A549 (cell line): ENCODE measurements around the gene SNRPN. TPM values are rescaled to one million over a fixed set of nuclear protein-coding genes. Genes with fewer than 3 reads are reported as not detected.

Source experiments
- ATAC-seq, 2 experiments: fragments of 200-7000 bp in 1 of 2; fragments of >200 bp in 1 of 2; cut with Nextera tagmentation in 1 of 2; cut with Tn5 transposase in 1 of 2; 3 replicates each; pipeline versions ENCODE4 v1.8.0 to v1.9.1; 2018 to 2020; ENCODE audit warnings: mild to moderate bottlenecking in 1 of 2, moderate library complexity in 1 of 2
- CTCF ChIA-PET: fragments of 300-600 bp; sonication (Branson Sonifier 250); formaldehyde crosslinking; extraction: SDS; loops from one replicate; lab custom pipeline; 2021; ENCODE audit warnings: antibody characterized with exemption, inconsistent platforms; lab: Yijun Ruan, JAX
- POLR2A ChIA-PET: fragments of 350-600 bp; formaldehyde crosslinking; extraction: SDS; loops from one replicate; lab custom pipeline; 2021; ENCODE audit warnings: antibody characterized with exemption, inconsistent platforms; lab: Yijun Ruan, JAX
- DNase-seq, 2 experiments: peaks; one replicate each; pipeline versions ENCODE4 v3.0.0 to v3.0.0-alpha.2; 2011 to 2016; ENCODE audit warnings: low read depth in 1 of 2, low spot score in 1 of 2
- FAIRE-seq: peaks from 2 replicates; lab custom pipeline; 2011; peaks lifted over from hg19 to GRCh38; lab: Jason Lieb, UNC
- H3K27ac ChIP-seq, 2 experiments: fragments of >200 bp; sonication (Bioruptor Twin); formaldehyde crosslinking; 3 replicates each; pipeline ENCODE4 v1.5.1; 2016 to 2017
- H3K4me1 ChIP-seq: fragments of >200 bp; sonication (Bioruptor Twin); formaldehyde crosslinking; 3 replicates; pipeline ENCODE4 v1.6.1; 2016
- H3K4me2 ChIP-seq: fragments of >200 bp; sonication (Bioruptor Twin); formaldehyde crosslinking; 3 replicates; pipeline ENCODE4 v1.6.1; 2016
- H3K4me3 ChIP-seq: fragments of >200 bp; sonication (Bioruptor Twin); formaldehyde crosslinking; 3 replicates; pipeline ENCODE4 v1.5.1; 2016
- H3K9me3 ChIP-seq: fragments of >200 bp; sonication (Bioruptor Twin); formaldehyde crosslinking; 3 replicates; pipeline ENCODE4 v1.6.1; 2016
- ATOH8 ChIP-seq: fragments of 250-450 bp; sonication (Bioruptor Pico); IDR thresholded peaks from 2 replicates; pipeline ENCODE4 v1.5.0; 2020; ENCODE audit warnings: low read depth, mild to moderate bottlenecking, moderate library complexity
- BCL3 ChIP-seq: fragments of >200 bp; sonication (Bioruptor Twin); formaldehyde crosslinking; IDR thresholded peaks from 3 replicates; pipeline ENCODE4 v1.6.1; 2016
- CBX8 ChIP-seq: fragments of 200-600 bp; sonication (generic); IDR thresholded peaks from 2 replicates; pipeline ENCODE4 v1.6.1; 2016
- CHD2 ChIP-seq: fragments of 150-350 bp; IDR thresholded peaks from 2 replicates; pipeline ENCODE4 v1.6.1; 2014; ENCODE audit warnings: low read length; ENCODE audit not compliant: partially characterized antibody
- CHD4 ChIP-seq: fragments of 200-600 bp; sonication (generic); IDR thresholded peaks from 2 replicates; pipeline ENCODE4 v1.6.1; 2016; ENCODE audit warnings: antibody characterized with exemption, mild to moderate bottlenecking, borderline replicate concordance
- CTCF ChIP-seq: fragments of >200 bp; sonication (Bioruptor Twin); formaldehyde crosslinking; IDR thresholded peaks from 3 replicates; pipeline ENCODE4 v1.5.1; 2016
- EHMT2 ChIP-seq: fragments of 200-600 bp; sonication (generic); IDR thresholded peaks from 2 replicates; pipeline ENCODE4 v1.6.1; 2016; ENCODE audit warnings: antibody characterized with exemption, low read depth, mild to moderate bottlenecking, moderate library complexity
- ESRRA ChIP-seq: fragments of 150-350 bp; IDR thresholded peaks from 2 replicates; pipeline ENCODE4 v1.6.1; 2014; ENCODE audit warnings: mild to moderate bottlenecking, low read length, borderline replicate concordance
- HDAC2 ChIP-seq: fragments of 200-600 bp; sonication (generic); IDR thresholded peaks from 2 replicates; pipeline ENCODE4 v1.6.1; 2016
- HOXB13 ChIP-seq: fragments of 250-450 bp; sonication (Bioruptor Pico); IDR thresholded peaks from 2 replicates; pipeline ENCODE4 v1.5.0; 2020; ENCODE audit warnings: low read depth, mild to moderate bottlenecking, moderate library complexity
- MAZ ChIP-seq: fragments of 150-350 bp; IDR thresholded peaks from 2 replicates; pipeline ENCODE4 v1.6.1; 2014; ENCODE audit warnings: antibody characterized with exemption, low read depth, low read length, borderline replicate concordance
- NFE2L2 ChIP-seq: fragments of 150-350 bp; conservative IDR thresholded peaks from 2 replicates; pipeline ENCODE4 v1.6.1; 2014; ENCODE audit warnings: low read length
- PBX3 ChIP-seq: IDR thresholded peaks from 2 replicates; pipeline ENCODE4 v1.6.1; 2012
- PHF8 ChIP-seq: fragments of 200-600 bp; sonication (generic); IDR thresholded peaks from 2 replicates; pipeline ENCODE4 v1.6.1; 2016; ENCODE audit warnings: low read depth, mild to moderate bottlenecking, antibody characterized with exemption, moderate library complexity, borderline replicate concordance
- POLR2A ChIP-seq: IDR thresholded peaks from 2 replicates; pipeline ENCODE4 v1.6.1; 2012; ENCODE audit warnings: mild to moderate bottlenecking, low read length
- POLR2AphosphoS2 ChIP-seq: conservative IDR thresholded peaks from 2 replicates; pipeline ENCODE4 v1.6.1; 2012; ENCODE audit warnings: low read length, improper control_type of control experiment, inconsistent platforms
- RAD21 ChIP-seq, 2 experiments: fragments of >200 bp in 1 of 2; sonication (Bioruptor Twin) in 1 of 2; formaldehyde crosslinking in 1 of 2; IDR thresholded peaks in 1 of 2; conservative IDR thresholded peaks in 1 of 2; 2 replicates in 1 of 2; 3 replicates in 1 of 2; pipeline ENCODE4 v1.6.1; 2012 to 2018; ENCODE audit warnings: inconsistent platforms in 1 of 2
- REST ChIP-seq: fragments of 200-600 bp; sonication (generic); IDR thresholded peaks from 2 replicates; pipeline ENCODE4 v1.6.1; 2016; ENCODE audit warnings: antibody characterized with exemption, mild to moderate bottlenecking, moderate library complexity
- SMC3 ChIP-seq: fragments of >200 bp; sonication (Bioruptor Twin); formaldehyde crosslinking; IDR thresholded peaks from 3 replicates; pipeline ENCODE4 v1.6.1; 2018; ENCODE audit warnings: inconsistent platforms
- SREBF2 ChIP-seq: fragments of 450-650 bp; IDR thresholded peaks from 2 replicates; pipeline ENCODE4 v1.6.1; 2014; ENCODE audit warnings: mild to moderate bottlenecking, moderate library complexity
- WGBS: methylation state at CpG from one replicate; pipeline ENCODE4 v1.1.6; 2017; ENCODE audit errors: missing lambda C conversion rate; 5-methylcytosine and 5-hydroxymethylcytosine counted together
- polyA plus RNA-seq, 4 experiments: library from polyadenylated mRNA; depleted of rRNA in 3 of 4; stranded (reverse); fragments of >200 nt; fragmentation: RNase III in 1 of 4; extraction: RNeasy Plus Mini Kit Qiagen cat#74134 plus additional on column Dnase treatment in 1 of 4; gene quantifications; 2 replicates in 3 of 4; 3 replicates in 1 of 4; pipeline ENCODE4 v1.2.3, GENCODE V29; 2011 to 2017

Gene SNRPN
- polyA plus RNA-seq, 2 of the 4 experiments (the other 2 are of a cell fraction) = 124 to 185 TPM

GRCh38 chr15:24961967-24962366, 7.2 kb downstream of the SNRPN start:
- ATAC-seq = no peak
- 89% methylated on average over 4 of the region's 4 CpGs for WGBS
- no peaks in the 10 kb centered on the region for H3K4me1 ChIP-seq
- H3K4me3 ChIP-seq = no peak overlapping the region
- H3K4me2 ChIP-seq = no peak overlapping the region
- ChIA-PET CTCF (no interaction called here), POLR2A (no interaction called here)
- FAIRE-seq = no peak
- peaks cover 38% of the 10 kb centered on the region for H3K9me3 ChIP-seq
- TF ChIP-seq CHD4 (no peak), ATOH8 (no peak), MAZ (no peak), CHD2 (no peak), POLR2AphosphoS2 (no peak), SREBF2 (no peak), REST (no peak), HDAC2 (no peak), SMC3 (no peak)
- TF ChIP-seq, all 56 proteins: peak for 0
- H3K27ac ChIP-seq = no peak overlapping the region
- DNase-seq = no peak

GRCh38 chr15:24962880-24963279, 8.1 kb downstream of the SNRPN start:
- Histone ChIP-seq H3K27ac (no peak overlapping the region), H3K4me2 (no peak overlapping the region), H3K9me3 (peaks cover 38% of the 10 kb centered on the region), H3K4me1 (no peaks in the 10 kb centered on the region), H3K4me3 (no peak overlapping the region)
- TF ChIP-seq POLR2AphosphoS2 = no peak
- no peak for TF ChIP-seq CBX8
- no peak for TF ChIP-seq PHF8
- no peak for TF ChIP-seq CTCF
- TF ChIP-seq REST = no peak
- TF ChIP-seq PBX3 = no peak
- TF ChIP-seq HOXB13 = no peak
- TF ChIP-seq ESRRA = no peak
- no peak for TF ChIP-seq RAD21 (conservative IDR thresholded peaks at IDR 0.05 in 1 of 2, IDR thresholded peaks at IDR 0.05 in 1 of 2)
- TF ChIP-seq BCL3 = no peak
- TF ChIP-seq NFE2L2 = no peak
- no peak for TF ChIP-seq MAZ
- TF ChIP-seq CHD4 = no peak
- no peak for TF ChIP-seq SMC3
- TF ChIP-seq POLR2A = no peak
- TF ChIP-seq EHMT2 = no peak
- WGBS = 97% methylated on average over 4 of the region's 4 CpGs
- FAIRE-seq = no peak
- DNase-seq = no peak
- CTCF ChIA-PET = no interaction called here
- ATAC-seq = no peak
- POLR2A ChIA-PET = no interaction called here
